Anterior cingulate cortex (tissue), 58 donors: ENCODE measurements around the gene KLHDC10.
"Not testable (repeated sequence)": the region's sequence is repeated elsewhere in the genome, so short reads cannot be mapped to it uniquely, and the experiment has no call there.

Experiments used
- DNase-seq, 58 donors: peaks; one replicate each; lab custom pipeline; 2025; lab: John Stamatoyannopoulos, UW

Gene KLHDC10, protein sequence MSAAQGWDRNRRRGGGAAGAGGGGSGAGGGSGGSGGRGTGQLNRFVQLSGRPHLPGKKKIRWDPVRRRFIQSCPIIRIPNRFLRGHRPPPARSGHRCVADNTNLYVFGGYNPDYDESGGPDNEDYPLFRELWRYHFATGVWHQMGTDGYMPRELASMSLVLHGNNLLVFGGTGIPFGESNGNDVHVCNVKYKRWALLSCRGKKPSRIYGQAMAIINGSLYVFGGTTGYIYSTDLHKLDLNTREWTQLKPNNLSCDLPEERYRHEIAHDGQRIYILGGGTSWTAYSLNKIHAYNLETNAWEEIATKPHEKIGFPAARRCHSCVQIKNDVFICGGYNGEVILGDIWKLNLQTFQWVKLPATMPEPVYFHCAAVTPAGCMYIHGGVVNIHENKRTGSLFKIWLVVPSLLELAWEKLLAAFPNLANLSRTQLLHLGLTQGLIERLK

GRCh38 chr7:130069978-130070860 lies at the start of gene KLHDC10:
KLHDC10 (plus strand) TSS chr7:130070534; CDS start chr7:130070644, 110 bp downstream.
- peak; percentile 70 to 99 (median 95) for DNase-seq

DNA sequence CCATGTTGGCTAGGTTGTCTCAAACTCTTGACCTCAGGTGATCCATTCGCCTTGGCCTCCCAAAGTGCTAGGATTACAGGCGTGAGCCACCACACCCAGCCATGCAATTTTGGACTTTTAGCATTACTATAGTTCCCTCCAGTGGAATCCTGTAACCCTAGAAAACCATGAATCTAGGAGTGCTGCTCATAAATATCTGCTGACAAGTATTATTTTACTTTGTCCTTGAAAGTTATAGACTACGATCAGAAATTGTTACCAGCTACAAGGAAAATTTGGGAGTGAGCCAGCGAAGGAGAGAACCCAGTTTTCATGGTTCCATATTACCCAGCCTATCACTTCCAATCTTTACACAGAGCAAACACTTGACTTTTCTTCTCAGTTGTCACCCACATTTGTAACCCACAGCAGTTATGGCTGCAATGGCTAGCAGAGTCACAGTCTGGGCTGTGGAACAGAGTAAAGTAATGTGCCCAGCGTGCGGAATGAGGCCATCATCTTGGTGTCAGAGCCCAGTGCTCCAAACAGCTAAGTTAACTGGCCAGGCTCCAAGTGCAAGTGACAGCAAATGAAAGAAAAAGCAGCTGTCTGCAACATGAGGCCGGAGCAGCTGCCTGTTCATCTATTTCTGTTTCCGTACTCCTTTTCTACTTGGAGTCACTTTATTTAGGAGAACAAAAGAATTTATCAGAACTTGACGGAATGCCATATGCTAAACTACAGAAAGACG lies 49.1 kb upstream of the KLHDC10 start:
- DNase-seq: peak in 35 of 58 donors; percentile 3 to 48 (median 18)

- peak in 2 of 58 donors; percentile 13 to 27 for DNase-seq
Observed at GRCh38 chr7:130022115-130022514, 48.2 kb upstream of the KLHDC10 start.

- DNase-seq: no peak
Observed at GRCh38 chr7:130022623-130023175, 47.6 kb upstream of the KLHDC10 start.

GRCh38 chr7:130024390-130024789 lies 45.9 kb upstream of the KLHDC10 start:
- DNase-seq: no peak

GRCh38 chr7:130032698-130033097 lies 37.6 kb upstream of the KLHDC10 start:
- DNase-seq: no peak

- DNase-seq: no peak
Observed at GRCh38 chr7:130037703-130038102, 32.6 kb upstream of the KLHDC10 start.

DNA sequence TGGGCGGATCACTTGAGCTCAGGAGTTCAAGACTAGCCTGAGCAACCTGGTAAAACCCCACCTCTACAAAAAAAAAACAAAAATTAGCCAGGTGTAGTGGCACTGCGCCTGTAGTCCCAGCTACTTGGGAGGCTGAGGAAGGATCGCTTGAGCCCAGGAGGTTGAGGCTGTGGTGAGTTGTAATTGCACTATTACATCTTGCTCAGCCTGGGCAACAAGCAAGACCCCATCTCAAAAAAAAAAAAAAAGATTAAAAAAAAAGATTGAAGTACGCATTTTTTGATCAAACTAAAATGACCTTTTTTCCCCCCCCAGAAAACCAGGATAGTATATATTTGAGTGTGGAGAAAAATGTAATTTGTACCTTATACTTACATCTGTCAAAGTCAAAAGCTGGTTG lies 29.8 kb upstream of the KLHDC10 start:
- no peak for DNase-seq

DNA sequence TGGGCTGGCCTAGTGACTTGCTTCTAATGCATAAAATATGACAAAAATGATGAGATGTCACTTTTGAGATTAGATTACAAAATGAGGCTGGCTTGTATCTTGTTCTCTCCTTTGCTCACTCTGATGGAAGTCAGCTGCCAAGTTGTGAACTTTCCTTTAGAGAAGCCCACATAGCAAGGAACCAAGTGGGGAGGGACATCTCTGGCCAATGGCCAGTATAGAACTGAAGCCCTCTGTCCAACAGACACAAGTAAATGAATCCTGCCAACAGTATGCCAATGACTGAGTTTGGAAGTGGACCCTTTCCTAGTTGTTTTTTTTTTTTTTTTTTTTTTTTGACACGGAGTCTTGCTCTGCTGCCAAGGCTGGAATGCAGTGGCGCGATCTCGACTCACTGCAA lies 22.5 kb upstream of the KLHDC10 start:
- DNase-seq: no peak

- DNase-seq: no peak
Observed at GRCh38 chr7:130048906-130049305, 21.4 kb upstream of the KLHDC10 start.

- DNase-seq: not testable (repeated sequence)
Observed at GRCh38 chr7:130052250-130052649, 18.1 kb upstream of the KLHDC10 start.

- DNase-seq: not testable (repeated sequence)
Observed at GRCh38 chr7:130055198-130055597, 15.1 kb upstream of the KLHDC10 start.

GRCh38 chr7:130062246-130062645 lies 8.1 kb upstream of the KLHDC10 start:
- no peak for DNase-seq

GRCh38 chr7:130063036-130063435 lies 7.3 kb upstream of the KLHDC10 start:
- DNase-seq: peak in 6 of 58 donors; percentile 0 to 27 (median 4)

GRCh38 chr7:130064580-130064926 lies 5.8 kb upstream of the KLHDC10 start:
- not testable (repeated sequence) for DNase-seq

DNA sequence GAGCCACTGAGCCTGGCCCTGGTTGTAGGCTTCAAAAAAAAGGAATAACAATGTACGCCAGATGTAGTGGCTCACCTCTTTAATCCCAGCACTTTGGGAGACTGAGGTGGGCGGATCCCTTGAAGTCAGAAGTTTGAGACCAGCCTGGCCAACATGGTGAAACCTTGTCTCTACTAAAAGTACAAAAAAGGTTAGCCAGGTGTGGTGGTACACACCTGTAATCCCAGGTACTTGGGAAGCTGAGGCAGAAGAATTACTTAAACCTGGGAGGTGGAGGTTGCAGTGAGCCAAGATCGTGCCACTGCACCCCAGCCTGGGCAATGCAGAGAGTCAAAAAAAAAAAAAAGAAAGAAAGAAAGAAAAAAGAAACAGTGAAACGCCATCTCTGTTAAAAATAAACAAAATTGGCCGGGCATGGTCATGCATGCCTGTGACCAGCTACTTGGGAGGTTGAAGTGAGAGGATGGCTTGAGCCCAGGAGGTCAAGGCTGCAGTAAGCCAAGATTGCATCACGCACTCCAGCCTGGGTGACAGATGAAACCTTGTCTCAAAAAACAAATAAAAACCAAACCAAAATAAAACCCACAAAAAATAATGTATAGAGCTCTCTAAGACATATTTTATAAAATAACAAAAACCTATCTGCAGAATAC lies 4.7 kb upstream of the KLHDC10 start:
- DNase-seq: no peak

DNA sequence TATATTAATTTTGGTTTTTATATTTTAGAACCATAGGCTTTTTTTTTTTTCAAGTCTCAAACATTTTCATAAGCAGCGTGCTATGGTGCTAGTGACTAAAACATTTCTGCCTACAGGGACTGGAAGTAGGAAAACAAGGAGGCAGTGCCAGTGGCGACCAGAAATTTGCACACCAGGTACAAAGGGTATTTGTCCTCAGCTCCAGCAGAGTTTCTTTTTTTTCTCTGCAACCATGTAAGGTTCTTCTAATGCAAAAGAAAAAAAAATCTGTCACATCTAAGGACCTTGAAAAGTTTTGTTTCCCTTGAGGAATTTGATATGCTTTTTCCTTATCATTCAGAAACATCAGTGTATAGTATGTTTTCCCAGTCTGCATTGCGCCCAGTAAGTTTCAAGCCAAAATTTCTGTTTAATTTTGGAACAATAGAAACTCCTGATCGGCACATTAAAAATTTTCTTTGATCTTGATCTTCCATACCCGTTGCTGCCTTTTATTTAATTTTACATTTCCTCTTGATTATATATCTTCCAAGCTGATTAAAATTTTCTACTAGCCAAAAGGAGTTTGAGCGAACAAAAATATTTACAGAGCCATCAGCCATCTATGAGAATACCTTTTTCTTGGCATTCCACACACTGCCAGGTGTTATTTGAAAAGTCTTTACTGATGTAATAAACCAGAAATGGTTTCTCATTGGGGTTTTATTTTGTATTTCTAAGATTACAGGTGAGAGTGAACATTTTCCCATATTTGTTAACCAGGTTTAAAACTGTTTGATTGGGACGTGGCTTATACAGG lies 956 bp upstream of the KLHDC10 start:
- DNase-seq: no peak

DNA sequence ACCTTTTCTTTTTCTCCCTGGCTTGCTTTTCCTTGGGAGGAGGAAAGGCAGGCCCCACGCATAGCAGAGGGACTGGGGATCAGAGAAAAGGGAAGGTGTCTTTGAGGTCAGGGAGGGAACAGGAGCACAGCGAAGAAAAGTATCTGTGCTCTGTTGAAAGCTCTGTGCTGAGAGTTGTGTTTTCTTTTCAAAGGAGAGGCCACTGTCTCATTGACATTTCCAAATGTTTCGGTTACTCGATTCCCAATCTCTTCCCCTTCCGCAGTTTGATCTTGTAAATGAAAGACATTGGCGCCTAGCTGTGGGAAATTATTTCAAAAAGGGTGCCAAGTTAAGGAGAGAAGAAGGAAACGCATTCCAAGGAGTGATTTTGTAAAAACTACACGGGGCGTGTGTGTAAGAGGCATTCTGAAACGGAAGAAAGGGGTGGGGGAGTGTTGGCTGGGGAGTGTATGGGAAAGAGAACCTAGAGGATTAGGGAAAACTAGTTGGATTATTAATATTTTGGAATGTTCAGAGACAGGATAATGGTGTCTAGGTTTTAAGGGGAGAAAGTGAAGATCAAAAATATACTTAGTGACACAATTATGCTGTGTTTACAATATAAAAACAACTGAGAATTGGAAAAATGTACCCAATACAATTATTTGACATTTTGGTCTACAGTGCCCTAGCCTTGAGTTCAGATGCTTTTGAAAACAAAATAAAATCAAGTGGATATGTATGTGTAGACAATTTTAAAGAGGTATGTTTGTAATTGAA lies 708 bp downstream of the KLHDC10 start:
- DNase-seq: peak in 7 of 58 donors; percentile 4 to 30 (median 27)
